Mesendoderm (in vitro differentiated cells): ENCODE measurements around the gene MISP.

Source experiments
- DNase-seq: peaks from one replicate; pipeline ENCODE4 v3.0.0; 2013
- H2AK5ac ChIP-seq: 2 replicates; pipeline ENCODE4 v1.6.1; 2013; ENCODE audit warnings: low read length, inconsistent platforms
- H2BK120ac ChIP-seq: 2 replicates; pipeline ENCODE4 v1.6.1; 2013; ENCODE audit warnings: low read depth, mild to moderate bottlenecking, low read length, moderate library complexity, mixed read lengths
- H2BK15ac ChIP-seq: replicated peaks from 2 replicates; pipeline ENCODE4 v1.6.1; 2013; ENCODE audit warnings: low read depth, mild to moderate bottlenecking, moderate library complexity
- H2BK5ac ChIP-seq: 2 replicates; pipeline ENCODE4 v1.6.1; 2013; ENCODE audit warnings: low read length, inconsistent platforms
- H3K18ac ChIP-seq: 2 replicates; pipeline ENCODE4 v1.6.1; 2013; ENCODE audit warnings: mild to moderate bottlenecking, low read length, mixed read lengths
- H3K23ac ChIP-seq: one replicate; pipeline ENCODE4 v1.6.1; 2013; ENCODE audit warnings: low read length
- H3K27ac ChIP-seq: 2 replicates; pipeline ENCODE4 v1.5.1; 2013; ENCODE audit warnings: low read depth, mild to moderate bottlenecking, inconsistent platforms, low read length, moderate library complexity
- H3K27me3 ChIP-seq: 2 replicates; pipeline ENCODE4 v1.6.1; 2013; ENCODE audit warnings: low read length, control low read depth, mild to moderate bottlenecking, inconsistent platforms; ENCODE audit not compliant: insufficient read depth, poor library complexity
- H3K36me3 ChIP-seq: 2 replicates; pipeline ENCODE4 v1.6.1; 2013; ENCODE audit warnings: low read length, inconsistent platforms; ENCODE audit not compliant: control insufficient read depth, insufficient read depth
- H3K4ac ChIP-seq: one replicate; pipeline ENCODE4 v1.6.1; 2013; ENCODE audit warnings: low read depth, mild to moderate bottlenecking, low read length, moderate library complexity
- H3K4me1 ChIP-seq: 2 replicates; pipeline ENCODE4 v1.6.1; 2013; ENCODE audit warnings: low read depth, low read length, inconsistent platforms; ENCODE audit not compliant: control insufficient read depth
- H3K4me2 ChIP-seq: 2 replicates; pipeline ENCODE4 v1.6.1; 2013; ENCODE audit warnings: low read length
- H3K4me3 ChIP-seq: 2 replicates; pipeline ENCODE4 v1.5.1; 2013; ENCODE audit warnings: mild to moderate bottlenecking, low read length
- H3K56ac ChIP-seq: one replicate; pipeline ENCODE4 v1.6.1; 2013; ENCODE audit warnings: low read length
- H3K79me1 ChIP-seq: 2 replicates; pipeline ENCODE4 v1.6.1; 2013; ENCODE audit warnings: low read length, inconsistent platforms
- H3K79me2 ChIP-seq: 2 replicates; pipeline ENCODE4 v1.6.1; 2013; ENCODE audit warnings: mild to moderate bottlenecking, low read length; ENCODE audit not compliant: control insufficient read depth, insufficient read depth
- H3K9ac ChIP-seq: 2 replicates; pipeline ENCODE4 v1.6.1; 2013; ENCODE audit warnings: low read length, inconsistent platforms
- H4K5ac ChIP-seq: one replicate; pipeline ENCODE4 v1.6.1; 2013; ENCODE audit warnings: low read length
- H4K8ac ChIP-seq: one replicate; pipeline ENCODE4 v1.6.1; 2013; ENCODE audit warnings: low read depth, mild to moderate bottlenecking, control low read depth, low read length, moderate library complexity
- WGBS: extraction: QIAGEN DNeasy Blood & Tissue Kit; methylation state at CpG from one replicate; pipeline ENCODE4 v1.1.7; 2013; ENCODE audit warnings: low lambda C conversion rate, missing lambda C conversion rate; ENCODE audit not compliant: insufficient coverage; ENCODE audit errors: extremely low coverage; 5-methylcytosine and 5-hydroxymethylcytosine counted together

MISP gene

DNA sequence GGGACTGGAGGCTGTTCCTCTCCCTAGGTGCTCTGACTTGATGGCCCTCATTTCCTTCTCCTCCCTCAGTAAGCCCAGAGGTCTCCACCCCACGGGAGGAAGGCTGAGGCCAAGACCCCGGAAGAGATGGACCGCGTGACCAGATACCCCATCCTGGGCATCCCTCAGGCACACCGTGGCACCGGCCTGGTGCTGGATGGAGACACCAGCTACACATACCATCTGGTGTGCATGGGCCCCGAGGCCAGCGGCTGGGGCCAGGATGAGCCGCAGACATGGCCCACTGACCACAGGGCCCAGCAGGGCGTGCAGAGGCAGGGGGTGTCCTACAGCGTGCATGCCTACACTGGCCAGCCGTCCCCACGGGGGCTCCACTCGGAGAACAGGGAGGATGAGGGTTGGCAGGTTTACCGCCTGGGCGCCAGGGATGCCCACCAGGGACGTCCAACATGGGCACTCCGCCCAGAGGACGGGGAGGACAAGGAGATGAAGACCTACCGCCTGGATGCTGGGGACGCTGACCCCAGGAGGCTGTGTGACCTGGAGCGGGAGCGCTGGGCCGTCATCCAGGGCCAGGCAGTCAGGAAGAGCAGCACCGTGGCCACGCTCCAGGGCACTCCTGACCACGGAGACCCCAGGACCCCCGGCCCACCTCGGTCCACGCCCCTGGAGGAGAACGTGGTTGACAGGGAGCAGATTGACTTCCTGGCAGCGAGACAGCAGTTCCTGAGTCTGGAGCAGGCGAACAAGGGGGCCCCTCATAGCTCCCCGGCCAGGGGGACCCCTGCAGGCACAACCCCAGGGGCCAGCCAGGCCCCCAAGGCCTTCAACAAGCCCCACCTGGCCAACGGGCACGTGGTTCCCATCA, 6.1 kb downstream of the MISP start:
- no peak overlapping the region for H3K4me3 ChIP-seq
- H3K27ac ChIP-seq, result no peak overlapping the region
- no peaks in the 10 kb centered on the region for H3K36me3 ChIP-seq
- no peak overlapping the region for H4K8ac ChIP-seq
- no peak overlapping the region for H2BK120ac ChIP-seq
- no peak overlapping the region for H2BK15ac ChIP-seq
- no peak for DNase-seq
- H3K4me2 ChIP-seq, result no peak overlapping the region
- no peaks in the 10 kb centered on the region for H3K79me2 ChIP-seq
- no peak overlapping the region for H3K18ac ChIP-seq
- H3K27me3 ChIP-seq, result no peaks in the 10 kb centered on the region
- WGBS, result no CpG with 5 or more reads among the region's 36 CpGs
- no peak overlapping the region for H3K4ac ChIP-seq
- no peaks in the 10 kb centered on the region for H3K4me1 ChIP-seq
- no peak overlapping the region for H3K56ac ChIP-seq
- H3K79me1 ChIP-seq, result no peaks in the 10 kb centered on the region
- H2AK5ac ChIP-seq, result no peak overlapping the region
- H3K9ac ChIP-seq, result no peak overlapping the region
- no peak overlapping the region for H4K5ac ChIP-seq
- H2BK5ac ChIP-seq, result no peak overlapping the region
- no peak overlapping the region for H3K23ac ChIP-seq

DNA sequence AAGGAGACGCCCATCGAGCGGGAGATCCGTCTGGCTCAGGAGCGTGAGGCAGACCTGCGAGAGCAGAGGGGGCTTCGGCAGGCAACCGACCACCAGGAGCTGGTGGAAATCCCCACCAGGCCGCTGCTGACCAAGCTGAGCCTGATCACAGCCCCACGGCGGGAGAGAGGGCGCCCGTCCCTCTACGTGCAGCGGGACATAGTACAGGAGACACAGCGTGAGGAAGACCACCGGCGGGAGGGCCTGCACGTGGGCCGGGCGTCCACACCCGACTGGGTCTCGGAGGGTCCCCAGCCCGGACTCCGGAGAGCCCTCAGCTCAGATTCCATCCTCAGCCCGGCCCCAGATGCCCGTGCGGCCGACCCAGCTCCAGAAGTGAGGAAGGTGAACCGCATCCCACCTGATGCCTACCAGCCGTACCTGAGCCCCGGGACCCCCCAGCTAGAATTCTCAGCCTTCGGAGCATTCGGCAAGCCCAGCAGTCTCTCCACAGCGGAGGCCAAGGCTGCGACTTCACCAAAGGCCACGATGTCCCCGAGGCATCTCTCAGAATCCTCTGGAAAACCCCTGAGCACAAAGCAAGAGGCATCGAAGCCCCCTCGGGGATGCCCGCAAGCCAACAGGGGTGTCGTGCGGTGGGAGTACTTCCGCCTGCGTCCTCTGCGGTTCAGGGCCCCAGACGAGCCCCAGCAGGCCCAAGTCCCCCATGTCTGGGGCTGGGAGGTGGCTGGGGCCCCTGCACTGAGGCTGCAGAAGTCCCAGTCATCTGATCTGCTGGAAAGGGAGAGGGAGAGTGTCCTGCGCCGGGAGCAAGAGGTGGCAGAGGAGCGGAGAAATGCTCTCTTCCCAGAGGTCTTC, 7.1 kb downstream of the MISP start:
- Histone ChIP-seq H3K4ac (no peak overlapping the region), H4K8ac (no peak overlapping the region), H2BK120ac (no peak overlapping the region), H3K23ac (no peak overlapping the region), H3K79me2 (no peaks in the 10 kb centered on the region), H3K36me3 (no peaks in the 10 kb centered on the region), H3K18ac (no peak overlapping the region), H3K56ac (no peak overlapping the region), H3K27ac (no peak overlapping the region), H3K4me1 (no peaks in the 10 kb centered on the region), H3K4me2 (no peak overlapping the region), H2AK5ac (no peak overlapping the region), H3K4me3 (no peak overlapping the region), H4K5ac (no peak overlapping the region), H2BK15ac (no peak overlapping the region), H3K27me3 (no peaks in the 10 kb centered on the region), H3K9ac (no peak overlapping the region), H3K79me1 (no peaks in the 10 kb centered on the region), H2BK5ac (no peak overlapping the region)
- no peak for DNase-seq
- no CpG with 5 or more reads among the region's 50 CpGs for WGBS

DNA sequence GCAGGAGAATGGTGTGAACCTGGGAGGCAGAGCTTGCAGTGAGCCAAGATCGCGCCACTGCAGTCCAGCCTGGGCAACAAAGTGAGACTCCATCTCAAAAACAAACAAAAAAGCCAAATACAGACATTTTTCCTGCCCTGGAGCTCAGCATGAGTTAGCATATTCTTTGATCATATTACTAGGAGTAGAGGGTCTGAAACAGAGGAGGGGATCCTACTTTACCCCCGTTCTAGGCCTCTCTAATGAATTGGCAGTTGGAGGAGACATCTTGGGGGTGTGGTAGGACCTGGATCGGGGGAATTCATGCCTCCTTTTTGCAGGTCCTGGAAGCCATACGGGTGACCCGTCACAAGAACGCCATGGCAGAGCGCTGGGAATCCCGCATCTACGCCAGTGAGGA, 12.3 kb downstream of the MISP start:
- WGBS, result no CpG with 5 or more reads among the region's 10 CpGs
- Histone ChIP-seq H3K23ac (no peak overlapping the region), H3K9ac (no peak overlapping the region), H2AK5ac (no peak overlapping the region), H3K79me2 (no peaks in the 10 kb centered on the region), H3K27me3 (no peaks in the 10 kb centered on the region), H3K4me2 (no peak overlapping the region), H4K5ac (no peak overlapping the region), H4K8ac (no peak overlapping the region), H2BK5ac (no peak overlapping the region), H2BK15ac (no peak overlapping the region), H3K36me3 (no peaks in the 10 kb centered on the region), H3K56ac (no peak overlapping the region), H2BK120ac (no peak overlapping the region), H3K27ac (no peak overlapping the region), H3K4me3 (no peak overlapping the region), H3K4ac (no peak overlapping the region), H3K18ac (no peak overlapping the region), H3K4me1 (no peaks in the 10 kb centered on the region), H3K79me1 (no peaks in the 10 kb centered on the region)
- no peak for DNase-seq

DNA sequence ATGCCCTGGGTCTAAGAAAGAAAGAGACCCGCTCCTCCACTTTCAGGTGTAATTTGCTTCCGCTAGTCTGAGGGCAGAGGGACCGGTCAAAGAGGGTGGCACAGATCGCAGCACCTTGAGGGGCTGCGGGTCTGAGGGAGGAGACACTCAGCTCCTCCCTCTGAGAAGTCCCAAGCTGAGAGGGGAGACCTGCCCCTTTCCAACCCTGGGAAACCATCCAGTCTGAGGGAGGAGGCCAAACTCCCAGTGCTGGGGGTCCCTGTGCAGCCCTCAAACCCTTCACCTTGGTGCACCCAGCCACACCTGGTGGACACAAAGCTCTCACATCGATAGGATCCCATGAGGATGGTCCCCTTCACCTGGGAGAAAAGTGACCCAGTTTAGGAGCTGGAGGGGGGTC, 13.0 kb downstream of the MISP start:
- Histone ChIP-seq H4K8ac (no peak overlapping the region), H2BK120ac (no peak overlapping the region), H3K23ac (no peak overlapping the region), H3K27me3 (no peaks in the 10 kb centered on the region), H3K56ac (no peak overlapping the region), H3K4ac (no peak overlapping the region), H3K36me3 (no peaks in the 10 kb centered on the region), H3K79me1 (no peaks in the 10 kb centered on the region), H2BK5ac (no peak overlapping the region), H3K79me2 (no peaks in the 10 kb centered on the region), H4K5ac (no peak overlapping the region), H3K18ac (no peak overlapping the region), H2AK5ac (no peak overlapping the region), H3K9ac (no peak overlapping the region), H3K4me1 (no peaks in the 10 kb centered on the region), H2BK15ac (no peak overlapping the region), H3K4me3 (no peak overlapping the region), H3K27ac (no peak overlapping the region), H3K4me2 (no peak overlapping the region)
- DNase-seq, result no peak
- WGBS, result no CpG with 5 or more reads among the region's 6 CpGs

DNA sequence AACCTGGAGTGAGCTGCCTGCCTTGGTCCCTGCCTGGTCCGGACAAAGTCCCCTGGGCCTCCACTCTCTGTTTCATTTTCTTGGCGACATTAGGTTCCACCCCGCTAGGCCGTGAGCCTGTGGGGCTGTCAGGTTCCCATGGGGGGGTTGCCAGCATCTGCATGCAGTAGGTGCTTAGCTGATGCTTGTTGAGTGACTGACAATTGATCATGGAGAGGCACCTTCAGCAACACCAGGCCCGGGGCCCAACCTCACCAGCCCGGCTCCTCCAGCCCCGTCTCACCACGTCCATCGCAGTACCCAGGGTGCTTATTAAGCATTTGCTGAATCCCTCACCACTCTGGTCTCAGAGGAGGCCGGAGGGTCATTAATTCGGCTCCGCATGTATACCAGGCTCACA, 13.4 kb downstream of the MISP start:
- Histone ChIP-seq H3K4ac (no peak overlapping the region), H3K79me1 (no peaks in the 10 kb centered on the region), H3K56ac (no peak overlapping the region), H2BK120ac (no peak overlapping the region), H3K4me2 (no peak overlapping the region), H3K23ac (no peak overlapping the region), H3K27me3 (no peaks in the 10 kb centered on the region), H3K9ac (no peak overlapping the region), H3K4me3 (no peak overlapping the region), H3K79me2 (no peaks in the 10 kb centered on the region), H3K36me3 (no peaks in the 10 kb centered on the region), H3K27ac (no peak overlapping the region), H3K4me1 (no peaks in the 10 kb centered on the region), H3K18ac (no peak overlapping the region), H2BK15ac (no peak overlapping the region), H2BK5ac (no peak overlapping the region), H4K5ac (no peak overlapping the region), H2AK5ac (no peak overlapping the region), H4K8ac (no peak overlapping the region)
- no peak for DNase-seq
- no CpG with 5 or more reads among the region's 12 CpGs for WGBS
